HG03439 (cell line): ENCODE results near the gene CLECL1.
"Not testable (repeated sequence)": the region's sequence is repeated elsewhere in the genome, so short reads cannot be mapped to it uniquely, and the experiment has no call there.

Experiments used
- ATAC-seq: cut with Tn5 transposase; IDR thresholded peaks from one replicate; pipeline ENCODE4 v1.9.1; 2021; ENCODE audit warnings: mild to moderate bottlenecking, moderate library complexity; ENCODE audit not compliant: unreplicated experiment

The CLECL1 gene

GRCh38 chr12:9752145-9752933, 19.4 kb upstream of the CLECL1 start:
- no peak for ATAC-seq

DNA sequence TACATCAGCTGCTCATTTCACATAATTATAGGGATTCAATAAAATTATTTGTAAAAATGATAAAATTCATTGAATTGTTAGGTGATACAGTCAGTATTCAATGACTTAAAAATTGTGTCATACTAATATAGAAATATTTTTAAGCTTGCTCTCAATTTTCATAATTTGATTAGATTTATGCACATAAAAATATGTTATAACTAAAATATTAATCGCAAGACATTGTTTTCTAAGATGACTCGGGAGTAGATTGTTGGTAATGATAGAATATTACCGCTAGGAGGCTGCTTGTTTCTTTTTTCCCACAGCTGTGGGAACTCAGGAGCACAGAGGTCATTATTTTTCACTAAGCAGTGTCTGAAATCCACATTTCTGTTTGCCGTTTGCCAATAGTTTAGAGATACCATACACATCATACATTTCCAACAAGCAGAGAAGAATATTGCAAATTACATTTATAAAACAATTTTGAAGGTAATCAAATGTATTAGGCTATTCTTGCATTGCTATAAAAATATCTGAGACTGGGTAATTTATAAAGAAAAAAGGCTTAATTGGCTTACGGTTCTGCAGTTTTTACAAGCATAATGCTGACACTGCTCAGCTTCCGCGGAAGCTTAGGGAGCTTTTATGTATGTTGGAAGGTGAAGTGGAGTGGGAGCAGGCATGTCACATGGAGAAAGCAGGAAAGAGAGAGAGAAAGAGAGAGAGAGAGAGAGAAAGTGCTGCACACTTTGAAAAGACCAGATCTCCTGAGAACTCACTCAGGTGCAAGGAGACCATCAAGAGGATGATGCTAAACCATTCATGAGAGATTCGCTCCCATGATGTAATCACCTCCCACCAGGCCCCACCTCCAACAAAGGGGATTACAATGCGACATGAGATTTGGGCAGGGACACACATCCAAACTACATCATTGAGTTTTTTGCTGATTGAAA, 18.6 kb upstream of the CLECL1 start:
- no peak for ATAC-seq

DNA sequence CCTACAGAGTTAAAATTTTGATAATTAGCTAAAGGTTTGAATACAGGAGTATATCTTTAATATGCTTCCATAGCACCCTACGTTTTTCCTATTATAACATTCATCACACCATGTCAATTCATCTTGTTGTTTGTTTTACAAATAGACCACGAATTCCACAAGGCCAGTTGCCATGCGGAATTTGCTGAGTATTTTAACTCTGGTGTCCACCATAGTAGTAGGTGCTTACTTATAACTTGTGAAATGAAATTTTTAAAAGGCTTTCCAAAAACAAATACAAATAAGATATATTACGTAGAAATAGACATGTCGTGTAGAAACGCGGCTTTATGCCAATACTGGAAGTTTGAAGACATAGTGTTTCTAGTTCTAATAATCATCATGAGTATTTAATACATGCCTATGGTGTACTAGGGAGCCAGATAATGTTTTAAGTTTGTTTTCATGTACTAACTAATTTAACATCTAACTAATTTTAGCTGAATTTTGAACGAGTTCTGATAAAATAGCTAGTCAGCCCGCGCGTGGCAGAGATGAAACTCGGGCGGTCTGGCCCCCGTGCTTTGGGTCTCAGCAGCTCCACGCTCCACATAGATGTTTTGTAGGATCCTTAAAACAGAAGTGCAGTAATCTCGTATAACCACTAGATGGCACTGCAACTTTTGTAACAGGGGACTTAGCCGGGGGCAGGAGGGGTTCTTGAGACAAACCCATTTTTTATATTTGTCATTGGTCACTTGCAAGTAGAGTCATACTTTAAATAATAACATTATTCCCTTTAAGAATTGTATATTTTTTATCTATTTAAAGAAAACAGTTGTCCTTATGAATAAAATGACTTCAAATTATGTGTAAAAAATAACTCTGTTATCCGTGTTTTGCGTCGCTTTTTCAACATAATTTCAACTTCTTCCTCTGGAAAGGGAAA, 17.6 kb upstream of the CLECL1 start:
- peak; percentile 60 for ATAC-seq

- no peak for ATAC-seq
Observed at GRCh38 chr12:9749640-9750039, 16.7 kb upstream of the CLECL1 start.

DNA sequence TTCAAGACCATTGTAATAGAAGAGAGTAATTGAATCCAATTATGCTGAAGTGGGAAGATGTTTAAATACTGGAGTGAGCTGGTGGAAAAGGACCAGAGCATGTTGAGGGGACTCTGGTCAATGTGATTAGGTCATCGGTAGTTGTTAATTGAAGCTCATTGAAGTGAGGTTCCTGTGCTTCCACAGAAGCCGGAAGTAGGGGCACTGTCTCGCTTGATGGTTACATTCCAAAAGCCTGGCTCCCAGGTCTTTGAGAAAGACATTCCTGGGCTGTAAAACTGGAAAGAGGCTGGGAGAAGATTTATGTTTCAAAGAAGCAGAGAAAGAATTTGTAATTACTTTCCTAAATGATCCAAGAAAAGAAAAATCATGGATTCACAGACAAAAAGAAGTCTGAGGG, 12.3 kb upstream of the CLECL1 start:
- ATAC-seq = no peak

GRCh38 chr12:9742661-9743060, 9.8 kb upstream of the CLECL1 start:
- ATAC-seq = peak; percentile 41

DNA sequence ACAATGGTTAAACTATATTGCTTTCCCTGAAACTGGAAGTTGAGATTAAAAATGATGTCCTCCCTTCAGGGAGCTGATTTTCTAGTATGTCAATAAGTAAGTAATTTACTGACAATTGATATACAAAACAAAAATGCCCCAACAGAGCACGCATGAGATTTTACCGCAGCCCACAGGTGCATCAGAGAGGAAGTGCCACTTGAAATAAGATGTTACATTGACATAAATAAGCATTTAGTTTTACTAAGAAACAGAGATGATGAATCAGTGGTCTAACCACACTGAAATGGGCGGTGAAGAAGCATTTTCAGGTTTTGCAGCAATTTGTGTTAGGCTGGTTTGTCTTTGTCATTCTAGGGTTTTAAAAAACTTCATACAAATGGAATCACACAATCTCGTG, 8.8 kb upstream of the CLECL1 start:
- ATAC-seq = peak; percentile 85

- ATAC-seq = no peak
Observed at GRCh38 chr12:9740106-9740750, 7.3 kb upstream of the CLECL1 start.

- not testable (repeated sequence) for ATAC-seq
Observed at GRCh38 chr12:9739404-9740105, 6.7 kb upstream of the CLECL1 start.

DNA sequence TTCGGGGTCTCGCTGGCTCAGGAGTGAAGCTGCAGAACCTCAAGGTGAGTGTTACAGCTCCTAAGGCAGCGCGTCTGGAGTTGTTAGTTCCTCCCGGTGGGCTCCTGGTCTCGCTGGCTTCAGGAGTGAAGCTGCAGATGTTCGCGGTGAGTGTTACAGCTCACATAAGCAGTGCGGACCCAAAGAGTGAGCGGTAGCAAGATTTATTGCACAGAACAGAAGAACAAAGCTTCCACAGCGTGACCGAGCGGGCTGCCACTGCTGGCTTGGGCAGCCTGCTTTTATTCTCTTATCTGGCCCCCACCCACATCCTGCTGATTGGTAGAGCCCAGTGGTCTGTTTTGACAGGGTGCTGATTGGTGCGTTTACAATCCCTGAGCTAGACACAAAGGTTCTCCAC, 6.0 kb upstream of the CLECL1 start:
- ATAC-seq = not testable (repeated sequence)

- ATAC-seq = no peak
Observed at GRCh38 chr12:9736936-9737705, 4.2 kb upstream of the CLECL1 start.

- no peak for ATAC-seq
Observed at GRCh38 chr12:9735601-9736000, 2.7 kb upstream of the CLECL1 start.

DNA sequence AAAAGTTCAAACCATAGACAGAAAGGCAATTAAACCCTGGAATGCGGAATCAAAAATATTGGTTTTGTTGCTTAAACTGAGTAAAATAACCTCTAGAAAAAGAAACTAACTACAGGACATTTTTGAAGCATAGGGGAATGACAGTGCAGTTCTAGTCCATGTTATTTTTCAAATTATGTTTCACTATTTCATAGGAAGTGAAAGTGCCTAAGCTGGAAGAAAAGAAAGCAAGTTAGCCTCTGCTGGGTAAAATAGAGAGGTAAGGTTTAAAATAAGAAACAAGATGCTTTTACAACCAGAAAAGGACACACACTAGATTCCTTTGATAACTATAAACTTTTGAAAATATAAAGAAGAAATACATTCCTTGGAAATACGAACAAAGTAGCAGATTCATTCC, 1.1 kb downstream of the CLECL1 start:
- ATAC-seq = peak; percentile 31

DNA sequence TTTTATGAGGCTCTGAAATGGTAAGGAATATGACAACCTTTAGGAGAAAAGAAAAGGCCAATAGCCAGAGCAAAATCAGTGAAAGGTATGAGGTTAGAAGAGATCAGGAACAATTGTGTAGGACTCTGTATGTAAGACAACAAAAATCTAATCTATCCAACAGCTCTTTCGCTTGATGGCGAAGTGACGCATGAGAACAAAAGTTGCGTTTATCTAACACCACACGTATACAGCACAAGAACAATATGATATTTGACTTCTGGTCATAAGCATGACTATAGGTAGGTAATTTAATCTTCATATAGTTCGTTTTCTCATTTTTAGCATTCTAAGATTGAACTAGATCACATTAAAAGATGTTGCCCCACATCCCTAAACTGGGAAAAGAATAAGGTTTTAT, 1.5 kb downstream of the CLECL1 start:
- no peak for ATAC-seq

DNA sequence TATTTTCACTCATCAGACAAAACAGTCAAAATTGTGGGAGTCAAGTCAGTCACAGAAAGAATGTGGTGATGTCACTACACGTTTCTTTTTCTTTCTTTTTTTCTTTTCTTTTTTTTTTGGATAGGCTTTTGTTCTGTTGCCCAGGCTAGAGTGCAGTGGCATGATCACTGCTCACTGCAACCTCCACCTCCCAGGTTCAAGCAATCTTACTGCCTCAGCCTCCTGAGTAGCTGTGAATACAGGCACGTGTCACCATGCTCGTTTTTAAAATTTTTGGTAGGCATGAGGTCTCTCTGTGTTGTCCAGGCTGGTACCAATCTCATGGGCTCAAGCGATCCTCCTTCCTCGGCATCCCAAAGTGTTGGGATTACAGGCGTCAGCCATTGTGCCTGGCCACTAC, 2.3 kb downstream of the CLECL1 start:
- ATAC-seq = no peak

GRCh38 chr12:9730011-9730410, 2.9 kb downstream of the CLECL1 start:
- no peak for ATAC-seq

DNA sequence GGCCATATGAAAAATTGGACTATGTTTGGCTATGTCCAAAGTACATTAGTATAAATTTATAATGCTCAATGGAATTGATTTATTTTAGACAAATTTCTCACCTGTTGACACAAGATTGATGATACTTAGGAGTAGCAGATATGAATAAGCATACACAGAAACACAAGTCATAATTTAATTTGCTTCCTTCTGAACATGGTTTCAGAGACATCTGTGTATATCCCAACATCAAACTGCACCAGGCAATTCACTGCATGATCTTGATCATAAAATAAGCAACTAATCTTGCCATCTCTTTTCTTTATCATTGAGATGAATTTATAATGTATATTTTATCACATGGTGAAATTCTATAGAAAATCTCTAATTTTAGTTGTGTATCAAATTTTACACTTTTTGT, 3.8 kb downstream of the CLECL1 start:
- no peak for ATAC-seq

- no peak for ATAC-seq
Observed at GRCh38 chr12:9727813-9728212, 5.1 kb downstream of the CLECL1 start.
